ENCODE measurements around the gene PFDN4. TPM values are rescaled to one million over a fixed set of nuclear protein-coding genes. Genes with fewer than 3 reads are reported as not detected.

The PFDN4 gene
- total and polyA plus RNA-seq, 2 donors (not counting 1 experiment from before 2014, with no cell fraction given) = 86.7 to 87.0 TPM

GRCh38 chr20:54255157-54255556 is 47.3 kb downstream of the PFDN4 start:
- Histone ChIP-seq H3K79me2 (ENCODE audit: control insufficient read depth, insufficient read depth, low read length) (no peaks in the 10 kb centered on the region), H2AFZ (ENCODE audit: low read length) (no peak overlapping the region), H3K9me3 (ENCODE audit: control insufficient read depth, insufficient read depth, low read depth, low read length) (no peaks in the 10 kb centered on the region), H3K9ac (ENCODE audit: insufficient read depth, low read length) (no peak overlapping the region), H3K4me3 (replicated peaks in 1 of 4; ENCODE audit: control extremely low read depth in 1 of 4, insufficient read depth in 1 of 4, low read depth in 3 of 4, low read length in 4 of 4) (no peak overlapping the region), H3K27ac (ENCODE audit: insufficient read depth, low read length) (no peak overlapping the region), H3K36me3 (ENCODE audit: control insufficient read depth, insufficient read depth, low read length) (no peaks in the 10 kb centered on the region), H3K4me2 (ENCODE audit: extremely low read depth, insufficient read depth, low read length) (no peak overlapping the region), H3K4me1 (ENCODE audit: control insufficient read depth, extremely low read depth, insufficient read depth, low read length) (peaks cover 2% of the 10 kb centered on the region), H4K20me1 (ENCODE audit: control insufficient read depth, extremely low read depth, insufficient read depth, low read length) (no peaks in the 10 kb centered on the region), H3K27me3 (ENCODE audit: control insufficient read depth, insufficient read depth, low read length) (no peaks in the 10 kb centered on the region)
- DNase-seq (ENCODE audit: low read depth in 2 of 2) = peak; percentile 59 to 73
- no peak for TF ChIP-seq CTCF (conservative IDR thresholded peaks at IDR 0.05 in 1 of 2, IDR thresholded peaks at IDR 0.05 in 1 of 2; ENCODE audit: low read depth in 1 of 2, low read length in 2 of 2)
- no peak for TF ChIP-seq EZH2 (IDR thresholded peaks at IDR 0.05; ENCODE audit: low read length, missing control alignments)

DNA sequence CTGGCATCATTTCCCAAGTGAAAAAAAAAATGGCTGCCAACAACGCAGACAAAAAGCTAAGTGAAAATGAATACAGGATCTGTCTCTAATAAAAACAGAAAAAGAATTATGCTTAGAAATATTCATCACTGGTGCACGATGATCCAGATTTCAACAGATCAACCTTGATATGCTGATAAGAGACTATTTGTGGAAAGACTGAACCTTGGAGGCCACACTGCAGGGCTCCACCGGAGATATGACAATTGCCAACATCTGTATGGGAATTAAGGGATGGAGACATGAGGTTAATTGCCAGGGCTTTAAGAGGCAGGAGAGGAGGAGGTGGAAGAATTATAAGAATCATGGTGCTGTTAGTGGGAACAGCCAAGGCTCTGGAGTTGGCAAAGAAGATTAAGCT is 48.3 kb downstream of the PFDN4 start:
- Histone ChIP-seq H3K27me3 (ENCODE audit: control insufficient read depth, insufficient read depth, low read length) (no peaks in the 10 kb centered on the region), H3K79me2 (ENCODE audit: control insufficient read depth, insufficient read depth, low read length) (no peaks in the 10 kb centered on the region), H4K20me1 (ENCODE audit: control insufficient read depth, extremely low read depth, insufficient read depth, low read length) (no peaks in the 10 kb centered on the region), H2AFZ (ENCODE audit: low read length) (no peak overlapping the region), H3K27ac (ENCODE audit: insufficient read depth, low read length) (no peak overlapping the region), H3K9ac (ENCODE audit: insufficient read depth, low read length) (no peak overlapping the region), H3K4me1 (ENCODE audit: control insufficient read depth, extremely low read depth, insufficient read depth, low read length) (peaks cover 2% of the 10 kb centered on the region), H3K4me3 (replicated peaks in 1 of 4; ENCODE audit: control extremely low read depth in 1 of 4, insufficient read depth in 1 of 4, low read depth in 3 of 4, low read length in 4 of 4) (no peak overlapping the region), H3K36me3 (ENCODE audit: control insufficient read depth, insufficient read depth, low read length) (no peaks in the 10 kb centered on the region), H3K4me2 (ENCODE audit: extremely low read depth, insufficient read depth, low read length) (no peak overlapping the region), H3K9me3 (ENCODE audit: control insufficient read depth, insufficient read depth, low read depth, low read length) (no peaks in the 10 kb centered on the region)
- DNase-seq (ENCODE audit: low read depth in 2 of 2) = peak in 1 of 2 donors; percentile 19
- no peak for TF ChIP-seq CTCF (conservative IDR thresholded peaks at IDR 0.05 in 1 of 2, IDR thresholded peaks at IDR 0.05 in 1 of 2; ENCODE audit: low read depth in 1 of 2, low read length in 2 of 2)
- TF ChIP-seq EZH2 (IDR thresholded peaks at IDR 0.05; ENCODE audit: low read length, missing control alignments) = no peak

DNA sequence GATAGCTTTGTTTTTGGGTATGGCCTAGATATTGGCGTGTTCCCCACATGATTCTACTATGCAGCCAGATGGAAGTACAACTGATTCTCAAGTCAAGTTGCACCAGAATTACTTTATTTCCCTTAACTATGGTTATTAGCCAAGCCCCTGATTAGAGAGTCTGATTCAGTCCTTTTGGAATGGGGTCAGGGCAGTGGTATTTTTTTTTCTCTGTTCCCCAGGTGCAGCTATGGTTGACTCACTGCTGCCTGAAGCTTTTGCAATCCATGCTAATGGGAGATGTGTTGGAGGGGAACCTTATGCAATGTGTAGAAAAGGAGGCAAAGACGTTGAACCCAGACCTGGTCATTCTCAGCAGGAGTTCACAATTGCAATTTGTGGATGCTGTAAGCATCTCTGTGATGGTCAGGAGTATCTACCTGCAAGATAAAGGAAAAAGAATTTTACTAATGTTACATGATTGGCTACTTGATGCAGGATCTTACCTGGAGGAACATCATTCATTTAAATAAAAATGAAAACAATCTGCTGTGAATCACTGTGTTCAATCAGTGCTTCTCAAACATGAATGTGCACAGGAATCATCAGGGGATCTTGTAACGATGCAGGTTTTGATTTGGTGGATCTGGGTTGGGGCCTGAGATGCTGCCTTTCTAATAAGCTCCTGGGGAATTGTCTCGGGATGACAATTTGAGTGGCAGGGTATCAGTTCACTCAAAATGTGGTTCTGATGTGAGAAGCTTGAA is 49.4 kb downstream of the PFDN4 start:
- DNase-seq (ENCODE audit: low read depth in 2 of 2) = peak; percentile 95 to 97
- no peak overlapping the region for H3K9ac ChIP-seq (ENCODE audit: insufficient read depth, low read length)
- no peak overlapping the region for H3K4me2 ChIP-seq (ENCODE audit: extremely low read depth, insufficient read depth, low read length)
- H3K9me3 ChIP-seq (ENCODE audit: control insufficient read depth, insufficient read depth, low read depth, low read length) = no peaks in the 10 kb centered on the region
- H3K79me2 ChIP-seq (ENCODE audit: control insufficient read depth, insufficient read depth, low read length) = no peaks in the 10 kb centered on the region
- H3K27me3 ChIP-seq (ENCODE audit: control insufficient read depth, insufficient read depth, low read length) = no peaks in the 10 kb centered on the region
- no peak for TF ChIP-seq CTCF (conservative IDR thresholded peaks at IDR 0.05 in 1 of 2, IDR thresholded peaks at IDR 0.05 in 1 of 2; ENCODE audit: low read depth in 1 of 2, low read length in 2 of 2)
- TF ChIP-seq EZH2 (IDR thresholded peaks at IDR 0.05; ENCODE audit: low read length, missing control alignments) = no peak
- no peak overlapping the region for H3K4me3 ChIP-seq (replicated peaks in 1 of 4; ENCODE audit: control extremely low read depth in 1 of 4, insufficient read depth in 1 of 4, low read depth in 3 of 4, low read length in 4 of 4)
- H4K20me1 ChIP-seq (ENCODE audit: control insufficient read depth, extremely low read depth, insufficient read depth, low read length) = no peaks in the 10 kb centered on the region
- H3K36me3 ChIP-seq (ENCODE audit: control insufficient read depth, insufficient read depth, low read length) = no peaks in the 10 kb centered on the region
- no peak overlapping the region for H3K27ac ChIP-seq (ENCODE audit: insufficient read depth, low read length)
- no peak overlapping the region for H2AFZ ChIP-seq (ENCODE audit: low read length)
- H3K4me1 ChIP-seq (ENCODE audit: control insufficient read depth, extremely low read depth, insufficient read depth, low read length) = peaks cover 2% of the 10 kb centered on the region

Measured in fibroblast of lung (primary cell).